Fibroblast of peridontal ligament (primary cell): ENCODE data around the gene ICAM3.

Experiments
- DNase-seq: peaks from one replicate; pipeline ENCODE4 v3.0.0-alpha.2; 2010; ENCODE audit errors: extremely low read depth

Gene ICAM3

DNA sequence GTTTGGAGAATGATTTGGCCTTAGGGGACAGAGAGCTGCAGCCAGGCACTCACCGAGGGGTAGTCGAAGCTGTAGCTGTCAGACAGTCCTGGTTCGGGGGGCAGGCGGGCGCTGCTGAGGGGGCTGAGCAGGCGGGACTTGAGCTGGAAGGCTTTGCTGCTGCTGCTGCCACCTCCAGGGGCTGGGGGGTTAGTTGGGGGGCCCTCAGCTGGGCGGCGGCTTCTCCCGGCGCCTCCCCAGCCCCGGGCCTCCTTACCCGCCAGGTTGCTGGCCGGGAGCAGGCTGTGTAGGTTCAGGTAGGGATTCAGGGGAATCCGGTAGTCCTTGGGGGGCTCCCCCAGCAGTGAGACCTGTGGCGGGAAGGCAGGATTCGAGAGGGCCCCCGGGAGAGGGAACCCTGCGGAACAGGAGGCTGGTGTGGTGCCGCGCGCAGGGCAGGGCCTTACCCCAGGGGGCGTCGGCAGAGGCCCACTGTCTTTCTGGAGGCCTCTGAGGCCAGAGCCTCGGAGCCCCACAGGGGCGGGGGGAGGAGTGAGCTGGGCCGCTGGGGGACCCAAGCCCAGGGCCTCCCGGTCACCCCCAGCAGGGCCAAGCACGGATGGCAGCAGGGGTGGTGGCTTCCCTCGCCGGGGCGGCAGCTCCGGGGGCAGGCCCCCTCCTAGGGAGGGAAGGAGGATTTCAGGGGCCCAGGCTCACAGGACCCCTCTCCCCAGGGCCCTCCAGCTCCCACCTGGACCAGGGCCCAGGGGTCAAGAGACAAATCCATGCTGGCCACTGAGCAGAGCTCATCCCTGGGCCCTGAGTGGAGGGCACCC lies 18.6 kb downstream of the ICAM3 start:
- no peak for DNase-seq

DNA sequence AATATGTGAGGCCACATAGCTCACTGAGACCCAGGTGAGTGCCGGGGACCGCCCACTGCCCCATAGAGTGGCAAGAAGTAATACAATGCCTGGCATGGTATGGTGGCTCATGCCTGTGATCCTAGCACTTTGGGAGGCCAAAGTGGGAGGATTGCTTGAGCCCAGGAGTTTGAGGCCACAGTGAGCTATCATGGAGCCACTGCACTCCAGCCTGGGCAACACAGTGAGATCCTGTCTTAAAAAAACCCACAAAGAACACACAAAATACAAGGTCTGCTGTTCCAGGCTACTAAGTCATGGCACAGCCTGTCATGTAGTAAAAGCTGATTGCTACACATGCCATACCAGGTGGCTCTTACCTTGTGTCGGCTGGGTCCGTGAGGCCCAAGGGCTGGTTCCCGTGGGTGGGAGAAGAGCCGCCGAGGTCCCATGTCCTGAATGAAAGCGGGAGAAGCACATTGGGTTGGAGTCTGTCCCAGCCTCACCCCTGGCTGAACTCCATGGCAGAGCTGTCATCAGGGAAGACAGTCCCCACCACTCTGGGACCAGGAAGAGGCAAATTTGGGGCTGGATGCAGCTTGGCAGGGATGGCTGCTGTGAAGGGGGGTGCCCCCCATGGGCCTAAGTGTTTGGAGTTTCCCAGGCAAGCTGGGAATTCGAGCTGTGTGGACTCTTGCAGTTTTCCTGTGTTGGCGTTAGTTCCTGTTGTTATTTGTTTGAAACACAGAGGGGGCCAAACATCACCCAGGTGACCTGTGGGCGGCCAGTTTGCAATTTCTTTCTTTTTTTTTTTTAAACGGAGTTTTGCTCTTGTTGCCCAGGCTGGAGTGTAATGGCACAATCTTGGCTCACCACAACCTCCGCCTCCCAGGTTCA lies 20.4 kb downstream of the ICAM3 start:
- no peak for DNase-seq

DNA sequence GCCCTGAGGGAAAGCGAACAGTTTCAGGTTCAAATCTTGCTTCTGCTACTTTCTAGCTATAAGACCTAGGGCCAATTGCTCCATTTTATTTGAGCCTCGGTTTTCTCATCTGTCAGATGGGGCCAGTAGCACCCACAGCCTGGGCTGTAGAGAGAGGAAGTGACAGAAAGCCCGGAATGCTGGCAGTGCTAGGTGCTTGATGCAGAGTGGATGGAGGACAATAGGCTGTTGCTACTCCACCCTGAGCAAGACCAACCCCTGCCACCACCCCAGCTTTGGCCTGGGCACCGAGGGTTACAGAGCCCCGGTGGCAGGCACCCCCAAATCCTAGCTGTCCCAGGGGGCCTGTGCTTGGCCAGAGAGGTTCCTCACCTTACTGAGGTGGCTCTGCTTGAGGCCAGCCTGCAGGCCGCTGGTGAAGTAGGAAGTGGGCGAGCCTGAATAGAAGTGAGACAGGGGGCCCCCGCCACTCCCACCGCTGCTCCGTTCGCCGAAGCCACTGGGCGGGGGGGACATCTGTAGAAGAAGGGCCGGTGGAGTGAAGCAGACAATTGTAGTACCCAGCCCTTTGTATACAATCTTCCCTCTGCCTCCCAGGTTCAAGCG lies 21.5 kb downstream of the ICAM3 start:
- no peak for DNase-seq

DNA sequence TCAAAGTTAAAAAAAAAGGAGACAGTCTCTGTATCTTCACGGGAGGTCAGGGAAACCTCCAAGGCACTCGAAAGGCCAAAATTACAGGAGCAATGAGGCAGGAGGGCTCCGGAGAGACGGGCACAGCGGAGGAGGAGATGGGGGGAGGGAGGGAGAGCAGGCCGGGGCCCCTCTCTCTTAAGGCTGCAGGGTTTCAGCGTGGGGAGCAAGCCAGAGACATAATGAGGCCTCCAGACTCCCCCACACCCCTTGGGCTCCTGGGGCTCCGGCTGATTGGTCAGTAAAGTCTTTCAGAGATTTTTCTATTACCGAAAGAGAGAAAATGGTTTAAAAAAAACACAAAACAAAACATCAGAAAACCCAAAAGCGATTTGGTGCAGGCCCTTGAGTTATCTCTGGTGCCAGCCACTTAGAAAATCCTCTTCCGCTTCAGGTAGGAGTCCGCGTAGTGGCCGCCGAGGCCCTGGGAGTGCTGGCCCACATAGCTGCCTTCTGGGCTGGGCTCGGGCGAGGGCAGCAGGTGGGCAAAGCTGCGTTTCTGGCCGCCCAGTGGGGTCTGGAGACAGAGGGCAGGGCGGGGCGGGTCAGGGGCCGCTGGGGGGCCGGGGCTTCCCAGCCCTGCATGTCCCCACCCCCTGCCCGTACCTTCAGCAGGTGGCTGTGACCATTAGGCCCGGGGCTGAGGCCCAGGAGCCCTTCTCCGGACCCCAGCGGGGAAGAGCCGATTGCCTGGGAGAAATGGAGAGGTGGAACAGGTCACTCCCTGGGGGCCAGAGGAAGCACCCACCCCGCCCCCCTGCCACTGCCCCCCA lies 22.2 kb downstream of the ICAM3 start:
- DNase-seq = no peak

DNA sequence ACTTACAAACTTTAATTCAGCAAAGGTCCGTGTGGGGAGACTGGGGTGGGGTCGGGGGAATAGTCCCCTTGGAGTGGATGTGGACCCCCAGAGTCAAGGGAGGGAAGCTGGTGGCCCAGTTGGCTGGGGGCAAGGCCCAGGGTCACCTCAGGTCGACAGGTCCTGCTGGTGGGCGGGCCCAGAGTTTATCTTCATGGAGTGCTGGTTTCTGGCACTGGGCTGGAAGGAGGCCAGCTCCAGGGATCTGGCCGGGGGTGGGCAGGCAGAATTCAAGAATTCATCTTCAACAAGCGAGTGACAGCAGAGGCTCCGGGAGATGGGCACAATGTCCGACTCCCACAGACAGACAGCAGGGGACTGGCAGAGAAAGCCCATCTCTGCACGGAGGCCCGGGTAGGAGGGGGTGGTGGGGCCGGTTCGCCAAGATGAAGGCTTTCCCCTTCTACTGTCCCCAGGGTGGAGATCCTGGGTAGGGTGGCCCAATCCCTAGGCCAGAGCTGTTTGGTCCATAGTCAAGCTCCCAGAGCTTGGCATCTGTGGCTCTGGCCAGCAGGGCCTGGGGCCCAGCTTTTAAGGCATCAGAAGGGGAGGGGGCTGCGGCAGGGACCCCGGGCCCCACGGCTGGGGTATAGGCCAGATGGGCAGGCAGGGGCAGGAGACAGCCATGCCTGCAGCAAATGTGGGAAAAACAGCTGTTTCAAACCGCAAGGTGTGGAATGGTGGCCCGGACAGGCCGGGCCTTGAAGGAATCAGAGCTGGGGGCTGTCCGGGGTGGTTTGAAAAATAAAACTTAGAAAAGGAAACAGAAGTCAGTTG lies 23.0 kb downstream of the ICAM3 start:
- DNase-seq = no peak

DNA sequence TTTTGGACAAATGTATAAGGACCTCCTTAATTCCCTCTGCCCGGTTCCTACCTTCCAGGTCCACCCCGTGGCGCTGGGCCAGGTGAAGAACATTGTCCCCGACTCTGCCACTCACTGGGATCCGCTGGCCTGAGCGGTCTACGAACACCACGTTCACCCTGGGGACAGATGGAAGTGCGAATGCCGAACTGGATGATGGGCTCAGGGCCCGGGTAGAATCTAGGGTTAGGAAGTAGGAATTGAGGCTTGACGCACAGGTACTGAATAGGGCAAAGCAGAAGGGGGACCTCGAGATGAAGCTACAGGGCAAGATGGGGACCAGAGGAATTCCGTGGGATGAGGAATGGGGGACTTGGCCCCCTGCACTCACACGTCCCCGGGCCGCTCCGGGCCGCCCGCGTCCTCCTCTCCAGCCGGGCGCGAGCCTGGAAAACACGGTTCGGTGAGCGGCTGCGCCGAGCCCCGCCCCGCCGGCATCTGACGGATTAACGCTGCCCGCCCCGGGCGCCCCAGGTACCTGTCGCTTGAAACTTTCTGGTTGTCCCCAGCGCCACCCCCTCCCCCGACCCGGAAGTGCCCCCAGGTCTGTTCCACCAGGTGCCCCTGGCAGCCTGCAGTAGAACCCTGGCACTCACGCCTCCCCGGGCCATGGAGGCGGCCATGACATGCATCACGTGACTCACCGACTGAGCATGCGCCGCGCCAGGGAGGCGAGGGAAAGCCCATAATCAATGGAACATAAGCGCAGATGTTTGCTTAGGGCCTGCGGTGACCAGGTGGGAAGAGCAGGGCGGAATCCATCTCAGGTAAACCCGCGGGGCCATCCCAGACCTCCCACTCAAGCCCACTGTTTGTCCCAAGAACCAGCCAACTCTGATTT lies 23.8 kb downstream of the ICAM3 start, which contains the start of gene FDX2:
TSS of gene FDX2 (minus strand) at position 681 of the 880 bp plus-strand sequence. CDS start at position 662, 19 bp downstream.
- DNase-seq = peak; percentile 74

DNA sequence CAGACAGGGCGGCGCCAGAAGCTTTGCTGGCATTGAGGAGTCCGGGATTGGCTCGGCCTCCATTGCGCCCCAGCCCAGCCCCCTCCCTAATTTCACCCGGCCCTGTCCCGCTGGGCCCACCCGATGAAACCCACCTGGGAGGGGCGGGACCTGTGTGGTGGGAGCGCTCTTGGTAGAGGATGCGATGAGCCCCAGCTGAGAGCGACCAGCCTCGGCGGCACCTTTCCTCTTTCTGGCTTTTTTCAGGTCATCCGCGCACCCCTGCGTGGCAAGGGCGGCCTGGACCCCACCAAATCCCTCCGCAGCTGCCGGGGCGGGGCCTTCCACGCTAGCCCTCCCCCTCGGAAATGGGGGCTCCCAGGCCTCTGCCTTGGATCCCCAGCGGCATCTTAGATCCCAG lies 30.0 kb downstream of the ICAM3 start, which contains the start of gene ZGLP1:
TSS of gene ZGLP1 (minus strand) at position 393 of the 400 bp plus-strand sequence.
- no peak for DNase-seq

DNA sequence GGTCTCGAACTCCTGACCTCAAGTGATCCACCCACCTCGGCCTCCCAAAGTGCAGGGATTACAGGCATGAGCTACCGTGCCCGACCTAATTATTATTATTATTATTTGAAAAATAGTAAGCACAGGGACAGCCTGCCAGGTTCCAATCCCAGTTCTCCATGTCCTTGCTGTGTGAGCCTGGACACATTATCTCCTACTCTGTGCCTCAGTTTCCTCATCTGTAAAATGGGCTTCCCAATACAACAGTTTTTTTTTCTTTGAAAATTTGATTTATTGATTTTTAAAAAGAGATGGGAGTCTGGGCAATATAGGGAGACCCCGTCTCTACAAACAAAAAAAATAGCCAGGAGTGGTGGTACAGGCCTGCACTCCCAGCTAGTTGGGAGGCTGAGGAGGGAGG lies 33.1 kb downstream of the ICAM3 start:
- no peak for DNase-seq

DNA sequence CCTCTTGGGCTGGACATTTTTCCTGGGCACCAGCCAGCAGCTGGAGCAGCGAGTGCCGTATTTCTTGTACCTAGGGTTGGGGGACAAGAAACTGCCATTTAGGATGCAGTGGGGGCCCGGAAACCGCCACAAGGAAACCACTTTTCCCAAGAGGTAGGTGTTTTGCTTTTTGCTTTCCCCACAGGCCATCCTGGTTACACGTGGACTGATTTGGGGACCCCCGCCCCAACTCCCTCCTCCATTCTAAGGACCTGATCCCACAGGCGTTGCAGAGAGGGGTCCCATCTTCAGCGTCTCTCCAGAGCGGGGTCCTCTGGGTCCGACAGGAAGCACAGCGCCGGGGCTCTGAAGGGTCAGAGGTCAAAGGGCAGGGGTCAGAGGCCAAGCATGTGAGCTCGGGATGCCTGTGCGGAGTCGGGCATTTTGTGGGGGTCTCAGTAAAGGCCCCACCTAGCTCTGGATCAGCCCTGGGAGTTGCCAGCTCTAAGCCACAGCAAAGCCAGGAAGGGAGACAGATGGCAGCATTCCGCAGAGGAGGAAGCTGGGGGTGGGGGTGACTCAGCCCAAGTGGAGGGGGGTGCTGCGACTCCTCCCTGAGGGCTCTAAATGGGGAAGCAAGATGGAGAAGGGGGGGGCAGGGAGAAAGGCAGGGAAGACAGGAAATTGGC lies 34.2 kb downstream of the ICAM3 start:
- DNase-seq = no peak

DNA sequence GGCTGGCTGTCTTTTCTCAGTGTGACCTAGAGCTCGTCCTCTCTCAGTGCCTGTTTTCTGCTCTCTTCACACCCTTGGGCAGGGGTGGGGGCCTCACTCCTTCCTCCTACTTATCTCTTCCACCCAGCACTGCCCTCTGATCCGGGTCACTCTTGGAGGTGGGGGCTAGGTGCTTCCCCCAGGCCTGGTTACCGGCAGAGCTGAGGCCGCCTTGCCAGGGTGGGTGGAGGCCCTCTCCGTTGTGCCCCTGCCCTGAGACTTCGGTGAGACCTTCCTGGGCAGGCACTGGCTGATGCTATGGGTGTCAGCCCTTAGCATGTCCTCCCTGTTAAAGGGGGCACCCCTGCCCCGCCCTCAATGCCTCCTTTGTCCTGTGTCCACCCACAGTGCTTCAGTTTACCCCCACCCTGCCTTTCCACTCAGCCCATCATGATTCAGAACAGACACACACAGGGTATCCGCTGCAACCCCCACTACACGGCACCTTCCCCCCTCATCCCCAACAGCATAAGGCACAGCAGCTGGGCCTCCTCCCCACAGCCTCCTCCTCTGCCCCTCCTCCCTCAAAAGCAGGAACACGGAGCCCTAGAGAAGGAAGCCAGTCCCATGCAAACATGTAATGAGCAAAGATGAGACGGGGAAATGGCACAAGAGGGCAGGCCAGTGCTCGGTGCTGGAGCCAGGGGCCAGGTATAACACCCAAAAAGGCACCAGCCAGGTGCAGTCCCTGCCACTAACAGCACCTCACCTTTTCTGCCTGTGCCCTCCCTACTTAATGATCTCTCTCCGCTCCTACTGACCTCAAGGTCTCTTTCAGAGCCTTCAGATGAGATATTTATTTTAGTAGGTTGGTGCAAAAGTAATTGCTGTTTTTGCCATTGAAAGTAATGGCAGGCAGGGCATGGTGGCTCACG lies 39.6 kb downstream of the ICAM3 start:
- DNase-seq = no peak

DNA sequence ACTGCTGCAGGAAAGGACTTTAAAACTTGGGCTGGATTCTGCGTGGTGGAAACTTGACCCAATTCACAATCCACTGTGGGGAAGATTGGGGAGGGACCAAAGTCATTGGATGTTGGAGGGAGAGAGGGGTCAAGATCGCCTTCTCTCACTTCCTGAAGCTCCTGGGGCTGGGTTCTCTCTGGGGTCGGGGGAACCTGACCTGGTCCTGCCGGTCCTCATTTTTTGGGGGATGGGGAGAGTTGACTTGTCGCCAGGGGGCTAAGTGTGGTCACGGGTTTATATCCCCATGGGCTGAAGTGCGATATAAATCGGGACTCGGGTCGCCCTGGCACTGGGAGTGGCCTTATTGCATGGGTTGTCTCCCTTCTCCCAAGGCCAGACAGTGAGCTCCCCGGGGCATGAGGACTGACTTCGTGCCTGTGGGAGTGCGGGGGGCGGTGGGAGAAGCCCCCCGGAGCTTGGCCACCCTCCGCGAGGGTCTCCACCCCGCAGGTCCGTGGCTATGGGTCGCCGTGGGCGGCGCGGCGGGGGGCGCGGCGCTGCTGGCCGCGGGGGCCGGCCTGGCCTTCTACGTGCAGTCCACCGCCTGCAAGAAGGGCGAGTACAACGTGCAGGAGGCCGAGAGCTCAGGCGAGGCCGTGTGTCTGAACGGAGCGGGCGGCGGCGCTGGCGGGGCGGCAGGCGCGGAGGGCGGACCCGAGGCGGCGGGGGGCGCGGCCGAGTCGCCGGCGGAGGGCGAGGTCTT lies 43.4 kb downstream of the ICAM3 start:
- no peak for DNase-seq

DNA sequence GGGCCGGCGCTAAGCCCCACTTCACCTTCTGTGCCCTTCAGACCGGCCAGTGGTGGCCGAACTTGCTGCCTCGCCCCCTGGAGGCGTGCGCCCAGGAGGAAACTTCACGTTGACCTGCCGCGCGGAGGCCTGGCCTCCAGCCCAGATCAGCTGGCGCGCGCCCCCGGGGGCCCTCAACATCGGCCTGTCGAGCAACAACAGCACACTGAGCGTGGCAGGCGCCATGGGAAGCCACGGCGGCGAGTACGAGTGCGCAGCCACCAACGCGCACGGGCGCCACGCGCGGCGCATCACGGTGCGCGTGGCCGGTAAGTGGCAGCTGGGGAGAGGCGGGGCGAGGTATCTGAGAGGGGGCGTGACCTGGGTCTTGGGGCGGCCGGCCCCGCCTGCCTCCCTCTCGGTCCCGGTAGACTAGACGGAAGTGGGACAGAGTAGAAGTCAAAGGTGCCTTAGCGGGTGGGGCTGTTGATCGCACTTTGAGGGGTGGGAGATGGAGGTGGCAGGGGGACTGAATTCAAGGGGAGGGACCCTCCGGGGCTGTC lies 44.0 kb downstream of the ICAM3 start:
- no peak for DNase-seq

DNA sequence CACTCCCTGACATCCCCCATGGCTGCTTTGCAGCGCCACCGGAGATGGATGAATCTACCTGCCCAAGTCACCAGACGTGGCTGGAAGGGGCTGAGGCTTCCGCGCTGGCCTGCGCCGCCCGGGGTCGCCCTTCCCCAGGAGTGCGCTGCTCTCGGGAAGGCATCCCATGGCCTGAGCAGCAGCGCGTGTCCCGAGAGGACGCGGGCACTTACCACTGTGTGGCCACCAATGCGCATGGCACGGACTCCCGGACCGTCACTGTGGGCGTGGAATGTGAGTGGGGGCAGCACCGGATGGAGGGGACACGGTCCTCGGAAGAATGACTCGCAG lies 45.1 kb downstream of the ICAM3 start:
- DNase-seq = no peak

DNA sequence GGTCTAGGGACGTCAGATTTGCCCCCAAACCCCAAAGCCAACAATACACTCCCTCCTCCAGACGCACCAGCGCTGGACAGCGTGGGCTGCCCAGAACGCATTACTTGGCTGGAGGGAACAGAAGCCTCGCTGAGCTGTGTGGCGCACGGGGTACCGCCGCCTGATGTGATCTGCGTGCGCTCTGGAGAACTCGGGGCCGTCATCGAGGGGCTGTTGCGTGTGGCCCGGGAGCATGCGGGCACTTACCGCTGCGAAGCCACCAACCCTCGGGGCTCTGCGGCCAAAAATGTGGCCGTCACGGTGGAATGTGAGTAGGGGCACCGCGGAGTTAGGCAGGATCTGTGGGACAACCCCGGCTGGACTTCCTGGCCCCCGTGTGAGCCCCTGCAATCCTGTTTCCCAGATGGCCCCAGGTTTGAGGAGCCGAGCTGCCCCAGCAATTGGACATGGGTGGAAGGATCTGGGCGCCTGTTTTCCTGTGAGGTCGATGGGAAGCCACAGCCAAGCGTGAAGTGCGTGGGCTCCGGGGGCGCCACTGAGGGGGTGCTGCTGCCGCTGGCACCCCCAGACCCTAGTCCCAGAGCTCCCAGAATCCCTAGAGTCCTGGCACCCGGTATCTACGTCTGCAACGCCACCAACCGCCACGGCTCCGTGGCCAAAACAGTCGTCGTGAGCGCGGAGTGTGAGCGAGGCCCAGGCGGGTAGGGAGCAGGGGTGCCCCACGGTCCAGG lies 45.6 kb downstream of the ICAM3 start:
- no peak for DNase-seq

DNA sequence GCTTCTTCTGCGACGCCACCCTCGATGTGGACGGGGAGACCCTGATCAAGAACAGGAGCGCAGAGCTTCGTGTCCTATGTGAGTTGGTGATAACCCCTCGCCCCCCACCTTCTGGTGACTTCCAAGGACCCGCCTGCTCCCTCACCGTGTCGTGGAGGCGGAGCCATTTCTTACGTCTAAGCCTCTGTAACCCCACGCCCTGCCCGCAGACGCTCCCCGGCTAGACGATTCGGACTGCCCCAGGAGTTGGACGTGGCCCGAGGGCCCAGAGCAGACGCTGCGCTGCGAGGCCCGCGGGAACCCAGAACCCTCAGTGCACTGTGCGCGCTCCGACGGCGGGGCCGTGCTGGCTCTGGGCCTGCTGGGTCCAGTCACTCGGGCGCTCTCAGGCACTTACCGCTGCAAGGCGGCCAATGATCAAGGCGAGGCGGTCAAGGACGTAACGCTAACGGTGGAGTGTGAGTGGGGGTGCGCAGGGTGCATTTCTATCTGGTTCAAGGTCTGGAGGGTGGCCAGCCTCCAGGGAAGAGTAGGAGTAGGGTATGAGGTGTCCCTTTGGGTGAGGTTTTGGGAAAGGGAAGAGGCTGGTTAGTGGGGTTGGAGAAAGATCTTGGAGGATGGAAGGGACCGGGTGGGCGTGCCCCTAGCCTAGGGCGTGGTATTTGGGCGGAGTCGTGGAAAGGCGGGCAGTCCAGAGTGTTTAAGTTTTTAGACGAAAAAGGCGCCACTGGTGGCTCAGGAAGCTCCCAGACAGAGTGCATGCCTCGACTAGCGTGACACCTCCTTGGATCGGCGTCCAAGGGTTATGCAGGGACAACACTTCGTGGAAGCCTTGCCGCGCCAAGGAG lies 46.4 kb downstream of the ICAM3 start:
- no peak for DNase-seq
